ENCODE measurements around the gene GNPAT. TPM values are rescaled to one million over a fixed set of nuclear protein-coding genes. Genes with fewer than 3 reads are reported as not detected.
"Not testable (repeated sequence)": the region's sequence is repeated elsewhere in the genome, so short reads cannot be mapped to it uniquely, and the experiment has no call there.

The GNPAT gene
- total RNA-seq, 1 donor from 2014 or later: 49.0 TPM

- peak; percentile 83 for DNase-seq (ENCODE audit: low spot score)
- intact Hi-C loops (cut with DNase I): loop anchor here (1.0 to 2.0 kb wide), 3 partner anchors 118 to 412 kb away; no protein-coding TSS in a partner anchor
These were observed 29.8 kb upstream of the GNPAT start for GRCh38 chr1:231211005-231211857.

GRCh38 chr1:231212301-231212700, 28.7 kb upstream of the GNPAT start:
- intact Hi-C loops (cut with DNase I); DNase-seq (ENCODE audit: low spot score): not testable (repeated sequence)

- intact Hi-C loops (cut with DNase I): no loop called here
- DNase-seq (ENCODE audit: low spot score): no peak
These were observed 27.0 kb upstream of the GNPAT start for GRCh38 chr1:231213831-231214573.

- DNase-seq (ENCODE audit: low spot score): no peak
- intact Hi-C loops (cut with DNase I): no loop called here
These were observed 25.9 kb upstream of the GNPAT start for GRCh38 chr1:231214918-231215680.

GRCh38 chr1:231215681-231216385, 25.2 kb upstream of the GNPAT start:
- DNase-seq (ENCODE audit: low spot score): no peak
- intact Hi-C loops (cut with DNase I): no loop called here

- DNase-seq (ENCODE audit: low spot score): no peak
- intact Hi-C loops (cut with DNase I): no loop called here
These were observed 24.5 kb upstream of the GNPAT start for GRCh38 chr1:231216498-231216897.

GRCh38 chr1:231217056-231217455, 24.0 kb upstream of the GNPAT start:
- DNase-seq (ENCODE audit: low spot score): no peak
- intact Hi-C loops (cut with DNase I): no loop called here

- intact Hi-C loops (cut with DNase I): no loop called here
- no peak for DNase-seq (ENCODE audit: low spot score)
These were observed 22.9 kb upstream of the GNPAT start for GRCh38 chr1:231218078-231218477.

- intact Hi-C loops (cut with DNase I): no loop called here
- DNase-seq (ENCODE audit: low spot score): no peak
These were observed 21.3 kb upstream of the GNPAT start for GRCh38 chr1:231219422-231220401.

- DNase-seq (ENCODE audit: low spot score): no peak
- intact Hi-C loops (cut with DNase I): no loop called here
These were observed 20.2 kb upstream of the GNPAT start for GRCh38 chr1:231220801-231221200.

- intact Hi-C loops (cut with DNase I): no loop called here
- DNase-seq (ENCODE audit: low spot score): no peak
These were observed 14.9 kb upstream of the GNPAT start for GRCh38 chr1:231226156-231226555.

GRCh38 chr1:231231511-231231910, 9.5 kb upstream of the GNPAT start:
- no peak for DNase-seq (ENCODE audit: low spot score)
- intact Hi-C loops (cut with DNase I): no loop called here

- DNase-seq (ENCODE audit: low spot score): no peak
- intact Hi-C loops (cut with DNase I): no loop called here
These were observed 7.9 kb upstream of the GNPAT start for GRCh38 chr1:231232870-231233734.

- intact Hi-C loops (cut with DNase I): no loop called here
- no peak for DNase-seq (ENCODE audit: low spot score)
These were observed 7.1 kb upstream of the GNPAT start for GRCh38 chr1:231233735-231234417.

- no peak for DNase-seq (ENCODE audit: low spot score)
- intact Hi-C loops (cut with DNase I): no loop called here
These were observed 6.5 kb upstream of the GNPAT start for GRCh38 chr1:231234506-231234905.

GRCh38 chr1:231235526-231236207, 5.3 kb upstream of the GNPAT start:
- intact Hi-C loops (cut with DNase I): no loop called here
- no peak for DNase-seq (ENCODE audit: low spot score)

All from cardiac septum (tissue), 1 donor.